ENCODE results near the gene RNF138.
"Not testable (repeated sequence)": the region's sequence is repeated elsewhere in the genome, so short reads cannot be mapped to it uniquely, and the experiment has no call there.

DNA sequence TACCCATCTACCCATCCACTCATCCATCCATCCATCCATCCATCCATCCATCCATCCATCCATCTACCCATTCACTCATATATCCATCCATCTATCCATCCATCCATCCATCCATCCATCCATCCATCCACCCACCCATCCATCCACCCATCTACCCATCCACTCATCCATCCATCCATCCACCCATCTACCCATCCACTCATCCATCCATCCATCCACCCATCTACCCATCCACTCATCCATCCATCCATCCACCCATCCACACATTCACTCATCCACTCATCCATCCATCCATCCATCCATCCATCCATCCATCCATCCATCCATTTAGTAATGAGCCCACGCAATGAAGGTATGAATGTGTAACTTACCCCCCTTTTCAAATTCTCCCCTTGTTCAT, 85.1 kb downstream of the RNF138 start:
- TF ChIP-seq, protein P1, sequence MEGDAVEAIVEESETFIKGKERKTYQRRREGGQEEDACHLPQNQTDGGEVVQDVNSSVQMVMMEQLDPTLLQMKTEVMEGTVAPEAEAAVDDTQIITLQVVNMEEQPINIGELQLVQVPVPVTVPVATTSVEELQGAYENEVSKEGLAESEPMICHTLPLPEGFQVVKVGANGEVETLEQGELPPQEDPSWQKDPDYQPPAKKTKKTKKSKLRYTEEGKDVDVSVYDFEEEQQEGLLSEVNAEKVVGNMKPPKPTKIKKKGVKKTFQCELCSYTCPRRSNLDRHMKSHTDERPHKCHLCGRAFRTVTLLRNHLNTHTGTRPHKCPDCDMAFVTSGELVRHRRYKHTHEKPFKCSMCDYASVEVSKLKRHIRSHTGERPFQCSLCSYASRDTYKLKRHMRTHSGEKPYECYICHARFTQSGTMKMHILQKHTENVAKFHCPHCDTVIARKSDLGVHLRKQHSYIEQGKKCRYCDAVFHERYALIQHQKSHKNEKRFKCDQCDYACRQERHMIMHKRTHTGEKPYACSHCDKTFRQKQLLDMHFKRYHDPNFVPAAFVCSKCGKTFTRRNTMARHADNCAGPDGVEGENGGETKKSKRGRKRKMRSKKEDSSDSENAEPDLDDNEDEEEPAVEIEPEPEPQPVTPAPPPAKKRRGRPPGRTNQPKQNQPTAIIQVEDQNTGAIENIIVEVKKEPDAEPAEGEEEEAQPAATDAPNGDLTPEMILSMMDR (conservative IDR thresholded peaks at IDR 0.05): not testable (repeated sequence)
- TF ChIP-seq EZH2 (IDR thresholded peaks at IDR 0.05; ENCODE audit: low read depth): not testable (repeated sequence)

Data from PC-9 (cell line).